ENCODE measurements around the gene HIC2.
"Not testable (repeated sequence)": the region's sequence is repeated elsewhere in the genome, so short reads cannot be mapped to it uniquely, and the experiment has no call there.

HIC2 gene

DNA sequence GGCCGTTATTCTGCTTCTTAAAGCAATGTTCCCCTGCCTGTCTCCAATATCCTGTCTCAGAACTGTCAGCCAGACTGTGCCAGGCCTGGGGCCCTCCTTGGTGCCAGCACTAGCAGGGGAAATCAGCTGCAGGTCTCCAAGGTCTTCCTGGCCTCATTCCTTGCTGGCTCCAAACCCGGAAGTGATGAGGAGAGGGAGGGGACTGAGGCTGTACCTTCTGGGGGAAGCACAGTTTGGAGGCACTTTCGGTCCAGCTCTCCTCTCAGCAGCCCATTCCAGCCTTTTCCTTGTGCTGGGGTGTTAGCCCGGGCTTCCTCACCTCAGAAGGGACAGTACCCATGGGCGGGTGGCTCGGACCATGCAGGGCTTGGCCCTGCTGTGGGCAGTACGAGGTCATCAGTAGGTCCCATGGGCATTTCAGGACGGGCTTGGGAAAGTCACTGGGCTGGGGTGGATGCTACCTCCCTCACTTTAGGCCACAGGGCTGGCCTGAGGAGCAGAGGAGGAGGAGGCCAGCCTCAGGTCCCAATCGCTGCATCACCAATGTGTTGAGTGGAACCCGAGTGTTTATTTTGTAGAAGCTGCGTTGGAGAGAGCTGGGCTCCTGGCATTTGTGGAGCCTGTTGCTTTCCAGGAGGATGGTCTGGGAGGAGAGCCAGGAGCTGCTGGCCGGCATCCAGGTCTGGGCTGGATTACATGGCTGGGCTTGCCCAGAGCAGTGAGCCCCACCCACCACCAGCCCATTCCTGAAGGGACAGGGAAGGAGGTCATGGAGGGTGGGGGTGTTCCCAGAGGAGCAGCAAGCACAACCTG is 19.0 kb downstream of the HIC2 start:
- not testable (repeated sequence) for DNase-seq

DNA sequence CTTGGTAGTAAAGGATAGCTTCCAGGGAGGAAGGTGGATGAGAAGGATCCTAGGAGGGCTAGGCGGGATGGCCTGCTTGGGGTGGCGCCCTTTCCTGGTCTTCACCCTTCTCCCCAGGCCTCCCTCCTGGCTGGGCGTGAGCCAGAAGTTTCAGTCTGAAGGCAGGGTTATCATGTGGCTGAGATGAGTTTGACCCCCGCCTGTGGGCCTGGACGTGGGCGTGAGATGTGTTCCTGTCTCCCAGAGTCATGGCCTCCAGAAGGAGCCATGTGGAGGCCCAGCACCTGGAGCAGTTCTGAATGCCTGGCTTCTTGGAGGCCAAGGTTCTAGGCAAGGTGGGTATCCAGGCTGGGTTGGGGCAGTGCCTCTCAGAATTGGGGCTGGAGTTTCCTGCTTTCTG is 20.8 kb downstream of the HIC2 start:
- DNase-seq: not testable (repeated sequence)

DNA sequence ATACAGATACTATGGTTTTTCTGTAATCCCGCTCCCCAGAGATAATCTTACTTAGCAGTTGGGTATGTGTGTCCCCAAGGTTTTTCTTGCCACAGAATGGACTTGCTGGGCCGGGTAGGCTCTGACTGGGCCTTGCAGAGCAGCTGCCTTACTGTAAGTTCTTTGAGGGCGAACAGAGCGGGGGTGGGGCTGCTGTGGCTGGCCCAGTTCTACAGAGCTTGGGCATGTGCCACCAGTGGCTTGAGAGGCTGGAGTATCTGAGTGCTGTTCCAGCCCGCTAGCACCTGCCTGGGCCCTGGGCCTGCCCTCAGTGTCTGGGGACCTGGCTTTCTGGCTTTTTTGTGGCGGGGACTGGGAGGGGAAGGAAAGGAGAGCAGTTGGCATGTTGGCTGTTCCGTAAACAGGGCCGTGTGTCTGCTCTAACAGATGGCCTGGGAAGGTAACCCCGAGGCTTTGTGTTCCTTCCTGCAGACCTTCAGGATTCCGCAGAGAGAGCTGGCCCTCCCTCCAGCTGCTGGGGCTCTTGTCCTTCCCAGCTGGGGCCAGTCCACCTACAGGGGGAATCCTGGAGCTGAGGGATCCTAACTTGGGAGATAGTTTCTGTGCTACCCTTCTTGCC is 23.0 kb downstream of the HIC2 start:
- DNase-seq: not testable (repeated sequence)

DNA sequence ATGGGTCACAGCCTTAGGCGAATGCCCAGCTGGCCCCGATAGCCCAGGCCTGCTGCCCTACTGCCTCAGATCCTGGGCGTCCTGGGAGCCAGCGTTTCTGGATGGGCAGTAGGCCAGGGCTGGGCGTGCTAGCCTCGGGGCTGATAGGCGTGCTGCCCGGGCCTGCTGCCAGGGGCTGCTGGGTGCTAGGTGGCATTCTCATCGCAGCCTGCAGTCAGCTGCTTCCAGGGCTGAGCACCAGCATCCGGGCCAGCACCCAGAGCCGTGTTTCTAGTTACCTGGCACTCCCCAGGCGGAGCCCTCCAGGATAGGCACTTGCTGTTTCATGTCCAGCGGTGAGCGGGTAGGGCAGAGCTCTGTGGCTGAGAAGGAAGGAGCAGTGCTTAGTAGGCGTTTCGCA is 23.5 kb downstream of the HIC2 start:
- DNase-seq: not testable (repeated sequence)

DNA sequence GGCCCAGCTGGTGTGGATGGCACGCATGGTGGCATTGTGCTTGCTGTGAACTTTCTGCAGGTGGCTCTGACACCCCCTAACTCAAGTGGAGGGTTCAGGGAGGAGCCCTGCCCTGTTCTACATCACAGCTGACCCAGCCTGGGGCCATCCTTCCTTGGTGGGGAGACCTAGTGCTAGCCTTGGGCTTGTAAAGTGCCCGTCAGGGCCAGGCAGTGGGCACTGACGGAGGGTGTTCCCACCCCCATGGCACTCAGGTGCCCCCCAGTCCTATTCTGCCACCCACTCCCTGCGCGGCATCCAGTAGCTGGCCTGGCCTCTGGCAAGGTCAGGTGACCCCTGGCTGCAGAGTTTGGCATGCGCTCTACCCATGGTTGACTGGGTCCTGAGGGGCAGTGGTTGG is 24.0 kb downstream of the HIC2 start:
- not testable (repeated sequence) for DNase-seq

DNA sequence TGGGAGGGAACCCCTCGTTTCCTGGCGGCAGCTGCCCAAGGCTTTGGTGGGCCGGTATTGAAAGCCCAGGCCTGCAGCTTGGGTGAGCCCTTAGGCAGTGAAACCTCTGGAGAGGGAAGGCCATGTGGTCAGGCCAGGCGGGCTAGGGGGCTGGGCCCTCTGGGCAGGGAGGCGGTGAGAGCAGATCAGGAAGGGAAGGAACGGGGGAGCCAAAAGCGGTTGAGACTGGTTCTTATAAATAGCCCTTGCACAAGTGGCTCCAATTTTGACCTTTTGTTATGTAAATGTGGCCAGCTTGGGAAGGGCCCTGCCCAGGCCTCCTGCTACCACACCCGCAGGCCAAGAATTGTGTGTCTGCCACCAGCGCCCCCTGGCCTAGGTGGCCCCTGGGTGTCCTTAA is 25.0 kb downstream of the HIC2 start:
- DNase-seq: not testable (repeated sequence)

DNA sequence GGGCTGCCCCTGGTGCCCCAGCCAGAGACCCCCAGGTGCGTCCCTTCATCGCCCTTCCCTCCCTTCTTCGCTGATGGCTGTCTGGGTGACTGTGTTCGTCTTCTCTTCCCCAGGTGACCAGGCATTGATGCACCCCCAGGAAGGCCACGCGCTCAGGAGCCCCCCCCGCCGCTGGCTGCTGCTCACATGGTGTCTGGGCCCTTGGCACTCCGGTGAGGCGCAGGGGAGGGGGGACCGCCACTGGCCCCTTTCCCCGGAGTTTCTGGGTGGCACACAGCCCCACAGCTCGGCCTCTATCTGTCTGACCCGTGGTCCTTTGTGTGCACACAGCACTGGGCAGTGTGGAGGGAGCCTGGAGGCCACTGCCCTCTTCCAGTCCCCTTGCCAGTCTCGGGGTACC is 25.5 kb downstream of the HIC2 start:
- DNase-seq: not testable (repeated sequence)

DNA sequence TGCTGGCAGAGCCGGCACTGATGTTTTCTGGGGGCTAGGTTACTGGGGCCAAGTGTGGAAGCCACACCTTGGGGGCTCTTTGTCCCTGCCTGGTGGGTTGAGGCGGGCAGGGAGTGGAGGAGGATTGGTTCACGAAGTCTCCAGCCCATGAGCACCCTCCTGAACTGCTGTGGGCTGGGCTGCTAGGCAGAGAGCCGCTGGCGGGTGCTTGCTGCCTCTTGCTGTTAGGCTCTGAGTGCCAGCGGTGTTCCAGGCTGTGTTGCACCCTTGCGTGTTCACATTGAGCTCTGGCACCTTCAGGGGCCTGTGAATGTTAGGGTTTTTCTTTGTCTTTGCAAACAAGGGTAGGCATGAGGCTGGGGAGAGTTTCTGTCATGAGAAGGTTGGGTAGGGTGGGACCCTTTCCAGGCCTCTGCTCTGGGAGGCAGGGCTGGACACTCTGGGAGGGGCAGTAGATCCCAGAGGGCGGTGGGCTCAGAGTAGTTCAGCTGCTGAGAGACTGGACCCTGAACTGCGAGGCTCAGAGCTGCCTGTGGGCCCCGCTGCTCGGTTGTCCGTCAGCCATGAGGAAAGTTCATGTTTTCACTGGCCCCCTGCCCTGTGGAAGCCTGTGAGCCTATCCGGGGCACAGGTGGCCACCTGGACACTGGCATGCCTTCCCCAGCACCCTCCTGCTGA is 26.0 kb downstream of the HIC2 start:
- DNase-seq: no peak

DNA sequence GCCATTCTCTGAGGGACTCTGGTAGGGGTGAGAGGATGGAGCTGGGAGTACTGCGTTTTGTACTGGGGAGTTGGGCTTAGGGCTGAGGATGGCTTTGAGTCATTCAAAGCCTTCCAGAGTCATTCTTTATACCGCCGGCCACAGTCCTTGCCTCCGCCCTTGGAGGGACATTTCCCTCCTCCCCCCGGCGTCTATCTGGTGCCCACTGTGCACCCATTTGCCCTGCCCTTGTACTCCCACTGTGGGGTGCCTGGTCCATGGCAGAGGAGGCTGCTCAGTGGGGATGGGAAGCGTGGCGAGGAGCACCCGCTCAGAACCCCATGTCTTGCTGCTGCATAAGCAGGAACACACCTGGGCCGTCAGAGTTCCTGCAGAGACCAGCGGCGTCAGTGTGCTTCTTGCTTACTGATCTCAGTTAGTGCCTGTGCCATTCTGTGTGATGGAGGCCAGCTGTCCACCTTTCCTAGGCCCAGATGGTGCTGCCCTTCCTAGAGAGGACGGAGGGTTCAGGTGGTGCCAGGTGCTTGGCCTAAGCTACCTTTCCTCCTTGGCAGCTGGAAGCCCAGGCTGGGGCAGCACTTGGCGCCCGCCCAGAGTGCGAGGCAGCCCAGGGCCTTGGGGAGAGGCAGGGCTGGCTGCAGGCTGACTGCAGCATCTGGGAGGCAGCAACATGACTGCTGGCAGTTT is 26.7 kb downstream of the HIC2 start:
- no peak for DNase-seq

DNA sequence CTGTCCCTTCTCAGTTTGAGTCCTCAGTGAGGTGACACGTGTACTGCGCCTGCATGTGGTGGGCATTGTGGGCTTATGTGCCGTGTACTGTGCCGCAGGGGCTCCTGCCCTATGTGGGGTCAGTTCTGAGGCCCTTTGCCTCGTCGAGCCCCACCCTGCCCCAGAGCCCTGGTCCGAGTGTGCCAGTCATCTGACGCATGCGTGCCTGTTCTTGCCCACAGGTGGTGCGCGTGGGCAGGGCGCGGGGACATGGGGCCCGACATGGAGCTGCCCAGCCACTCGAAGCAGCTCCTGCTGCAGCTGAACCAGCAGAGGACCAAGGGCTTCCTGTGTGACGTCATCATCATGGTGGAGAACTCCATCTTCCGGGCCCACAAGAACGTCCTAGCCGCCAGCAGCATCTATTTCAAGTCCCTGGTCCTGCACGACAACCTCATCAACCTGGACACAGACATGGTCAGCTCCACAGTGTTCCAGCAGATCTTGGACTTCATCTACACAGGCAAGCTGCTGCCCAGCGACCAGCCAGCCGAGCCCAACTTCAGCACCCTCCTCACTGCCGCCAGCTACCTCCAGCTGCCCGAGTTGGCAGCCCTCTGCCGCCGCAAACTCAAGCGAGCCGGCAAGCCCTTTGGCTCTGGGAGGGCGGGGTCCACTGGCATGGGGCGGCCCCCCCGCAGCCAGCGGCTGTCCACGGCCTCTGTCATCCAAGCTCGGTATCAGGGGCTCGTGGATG is 27.7 kb downstream of the HIC2 start:
- no peak for DNase-seq

DNA sequence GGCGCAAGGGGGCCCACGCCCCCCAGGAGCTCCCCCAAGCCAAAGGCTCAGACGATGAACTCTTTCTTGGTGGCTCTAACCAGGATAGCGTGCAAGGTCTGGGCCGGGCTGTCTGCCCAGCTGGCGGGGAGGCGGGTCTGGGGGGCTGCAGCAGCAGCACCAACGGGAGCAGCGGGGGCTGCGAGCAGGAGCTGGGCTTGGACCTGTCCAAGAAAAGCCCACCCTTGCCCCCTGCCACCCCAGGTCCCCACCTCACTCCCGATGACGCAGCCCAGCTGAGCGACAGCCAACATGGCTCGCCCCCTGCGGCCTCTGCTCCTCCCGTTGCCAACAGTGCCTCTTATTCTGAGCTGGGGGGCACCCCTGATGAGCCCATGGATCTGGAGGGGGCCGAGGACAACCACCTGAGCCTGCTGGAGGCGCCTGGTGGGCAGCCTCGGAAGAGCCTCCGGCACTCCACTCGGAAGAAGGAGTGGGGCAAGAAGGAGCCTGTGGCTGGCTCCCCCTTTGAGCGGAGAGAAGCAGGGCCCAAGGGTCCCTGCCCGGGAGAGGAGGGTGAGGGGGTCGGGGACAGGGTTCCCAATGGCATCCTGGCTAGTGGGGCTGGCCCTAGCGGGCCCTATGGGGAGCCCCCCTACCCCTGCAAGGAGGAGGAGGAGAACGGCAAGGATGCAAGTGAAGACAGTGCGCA is 28.4 kb downstream of the HIC2 start:
- no peak for DNase-seq

DNA sequence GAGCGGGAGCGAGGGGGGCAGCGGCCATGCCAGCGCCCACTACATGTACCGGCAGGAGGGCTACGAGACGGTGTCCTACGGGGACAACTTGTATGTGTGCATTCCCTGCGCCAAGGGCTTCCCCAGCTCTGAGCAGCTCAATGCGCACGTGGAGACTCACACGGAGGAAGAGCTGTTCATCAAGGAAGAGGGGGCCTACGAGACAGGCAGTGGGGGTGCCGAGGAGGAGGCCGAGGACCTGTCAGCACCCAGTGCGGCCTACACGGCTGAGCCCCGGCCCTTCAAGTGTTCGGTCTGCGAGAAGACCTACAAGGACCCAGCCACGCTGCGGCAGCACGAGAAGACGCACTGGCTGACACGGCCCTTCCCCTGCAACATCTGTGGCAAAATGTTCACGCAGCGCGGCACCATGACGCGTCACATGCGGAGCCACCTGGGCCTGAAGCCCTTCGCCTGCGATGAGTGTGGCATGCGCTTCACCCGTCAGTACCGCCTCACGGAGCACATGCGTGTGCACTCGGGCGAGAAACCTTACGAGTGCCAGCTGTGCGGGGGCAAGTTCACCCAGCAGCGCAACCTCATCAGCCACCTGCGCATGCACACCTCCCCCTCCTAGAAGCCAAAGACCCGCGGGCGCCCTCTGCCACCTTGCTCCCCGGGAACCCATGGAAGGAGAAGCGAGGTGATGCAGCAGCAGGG is 29.1 kb downstream of the HIC2 start:
- no peak for DNase-seq

DNA sequence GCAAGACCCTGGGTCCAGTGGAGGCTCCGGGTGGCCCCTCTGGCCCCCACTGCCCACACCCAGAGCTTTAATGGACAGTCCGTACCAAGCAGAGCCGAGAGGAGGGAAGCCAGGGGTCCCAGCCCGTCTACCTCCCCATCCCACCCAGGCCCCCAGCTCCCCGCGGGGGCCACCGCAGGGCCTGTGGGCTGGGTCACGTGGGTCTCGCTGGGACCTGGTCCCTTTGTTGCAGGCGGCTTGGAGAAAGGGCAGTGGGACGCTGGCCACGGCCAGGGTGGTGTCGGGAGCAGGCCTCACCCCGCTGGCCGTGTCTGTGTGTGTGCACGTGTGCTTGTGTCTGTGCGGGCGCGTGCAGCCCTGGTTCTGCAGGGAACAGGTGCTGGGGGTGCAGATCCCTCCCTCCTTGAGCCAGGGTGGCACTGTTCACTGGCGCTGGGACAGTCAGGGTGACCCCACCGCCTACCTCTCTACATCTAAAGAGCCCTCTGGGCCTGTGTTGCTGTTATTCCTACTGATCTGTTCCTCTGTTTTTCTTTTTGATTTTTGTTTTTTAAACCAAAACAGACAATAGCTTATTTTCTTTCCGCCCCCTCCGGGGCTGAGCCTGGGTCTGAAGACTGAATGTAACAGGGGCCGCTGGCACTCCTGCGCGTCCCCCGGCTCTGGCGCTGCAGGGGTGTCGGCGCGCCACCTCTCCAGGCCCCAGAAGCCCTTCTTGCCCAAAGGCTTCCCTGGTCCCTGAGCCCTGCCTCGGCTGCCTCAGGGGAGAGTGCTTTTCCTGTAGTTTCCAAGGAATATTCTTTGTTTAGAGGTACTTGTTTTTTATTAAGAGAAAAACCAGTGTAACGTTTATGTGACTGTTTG is 29.9 kb downstream of the HIC2 start:
- DNase-seq: no peak

DNA sequence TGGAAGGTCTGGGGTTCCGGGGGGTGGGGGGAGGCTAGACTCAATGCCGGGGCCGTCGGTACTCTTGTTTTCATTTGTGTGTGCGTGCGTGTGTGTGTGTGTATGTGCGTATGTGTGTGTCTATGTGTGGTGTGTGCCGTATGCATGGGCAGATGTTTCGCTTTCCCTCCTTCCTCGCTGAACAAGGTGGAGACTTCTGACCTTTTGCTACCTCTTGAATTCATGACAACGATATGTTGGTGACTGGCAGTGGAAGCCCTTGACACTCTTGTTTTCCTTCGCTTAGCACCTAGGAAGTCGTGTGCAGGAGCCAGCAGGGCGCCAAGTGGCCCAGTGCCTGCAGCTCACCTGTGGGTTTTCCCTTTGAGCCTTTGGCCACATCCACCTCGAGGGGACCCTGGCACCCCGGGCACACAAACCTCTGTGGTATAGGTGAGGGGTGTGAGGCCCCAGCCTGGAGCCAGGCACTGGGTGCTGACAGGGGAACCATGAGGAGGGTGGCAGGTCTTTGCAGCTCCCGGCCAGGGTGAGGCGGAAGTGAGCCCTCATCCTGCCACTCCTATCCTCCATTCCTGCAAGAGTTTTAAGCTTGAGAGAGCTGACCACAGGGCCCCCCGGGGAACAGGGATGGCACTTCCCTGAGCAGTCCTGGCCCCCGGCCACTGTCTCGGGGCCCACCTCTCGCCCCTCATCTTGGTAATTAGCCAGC is 30.7 kb downstream of the HIC2 start:
- no peak for DNase-seq

DNA sequence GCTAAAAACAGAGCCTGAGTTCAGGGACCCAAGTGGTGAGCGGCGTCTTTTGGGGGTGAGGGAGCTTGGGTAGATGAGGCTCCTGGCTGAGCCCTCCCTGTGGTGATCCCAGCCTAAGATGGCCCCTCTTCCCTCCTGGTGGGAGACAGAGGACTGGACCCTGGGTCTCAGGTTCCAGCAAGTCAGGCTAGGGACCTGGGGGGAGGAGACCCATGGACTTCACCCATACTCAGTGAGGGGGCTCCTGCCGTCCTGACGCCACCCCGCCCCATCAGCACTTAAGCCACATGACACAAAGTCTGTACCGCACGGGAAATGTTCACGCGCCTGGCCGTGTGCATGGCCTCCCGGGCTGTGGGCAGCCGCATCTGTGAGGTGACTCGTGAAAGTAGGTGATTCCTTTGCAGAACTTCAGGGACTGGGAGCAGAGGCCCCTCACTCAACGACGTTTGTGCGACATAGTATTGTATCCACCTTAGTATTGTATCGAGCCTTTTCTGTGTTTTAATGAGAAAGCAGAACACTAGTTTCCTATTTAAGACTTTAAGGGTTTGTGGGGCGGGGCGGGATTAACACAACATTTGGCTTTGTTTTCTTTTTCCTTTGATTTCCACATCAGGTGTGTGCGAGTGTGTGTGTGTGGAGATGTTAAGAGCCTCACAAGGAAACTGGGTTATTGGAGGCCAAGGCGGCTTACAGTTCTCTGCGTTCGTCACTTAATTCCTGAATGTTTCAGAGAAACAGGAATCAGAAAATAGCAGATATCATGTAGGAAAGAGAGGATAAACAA is 31.7 kb downstream of the HIC2 start:
- DNase-seq: no peak

DNA sequence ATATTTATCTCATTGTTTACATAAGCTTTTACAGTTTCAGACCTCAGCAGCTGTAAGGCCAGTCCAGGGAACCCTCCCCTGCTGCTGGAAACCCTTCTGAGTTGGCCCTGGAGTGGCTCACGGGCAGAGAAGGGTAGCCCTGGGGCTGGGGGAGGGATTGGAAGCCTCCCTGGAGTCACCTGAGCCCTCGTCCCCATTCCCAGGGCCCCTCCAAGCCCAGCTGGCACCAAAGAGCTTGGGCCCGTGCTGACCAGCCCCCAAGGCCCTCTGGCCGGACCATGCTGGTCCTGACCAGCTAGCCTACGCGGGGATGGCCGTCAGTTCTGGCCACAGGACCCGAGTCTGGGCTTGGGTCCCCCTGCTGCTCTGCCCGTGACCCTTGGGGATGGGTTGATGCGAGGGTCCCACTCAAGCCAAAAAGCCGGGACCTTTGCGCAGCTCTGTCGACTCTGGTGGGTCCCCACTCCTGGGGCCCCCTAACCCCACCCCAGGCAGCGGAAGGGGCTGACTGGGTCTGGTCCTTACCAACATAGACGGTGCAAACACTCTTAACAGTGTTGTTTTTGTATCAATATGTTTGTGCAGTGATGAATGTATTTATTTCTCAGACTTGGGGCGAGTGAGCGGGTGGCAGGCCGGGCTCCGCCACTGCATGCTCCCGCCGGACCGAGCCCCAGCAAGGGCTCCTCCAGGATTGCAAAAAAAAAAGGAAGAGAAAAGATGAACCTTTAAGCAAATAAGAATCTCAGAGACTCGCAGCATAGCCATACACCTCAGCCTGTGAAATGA is 32.6 kb downstream of the HIC2 start:
- no peak for DNase-seq

DNA sequence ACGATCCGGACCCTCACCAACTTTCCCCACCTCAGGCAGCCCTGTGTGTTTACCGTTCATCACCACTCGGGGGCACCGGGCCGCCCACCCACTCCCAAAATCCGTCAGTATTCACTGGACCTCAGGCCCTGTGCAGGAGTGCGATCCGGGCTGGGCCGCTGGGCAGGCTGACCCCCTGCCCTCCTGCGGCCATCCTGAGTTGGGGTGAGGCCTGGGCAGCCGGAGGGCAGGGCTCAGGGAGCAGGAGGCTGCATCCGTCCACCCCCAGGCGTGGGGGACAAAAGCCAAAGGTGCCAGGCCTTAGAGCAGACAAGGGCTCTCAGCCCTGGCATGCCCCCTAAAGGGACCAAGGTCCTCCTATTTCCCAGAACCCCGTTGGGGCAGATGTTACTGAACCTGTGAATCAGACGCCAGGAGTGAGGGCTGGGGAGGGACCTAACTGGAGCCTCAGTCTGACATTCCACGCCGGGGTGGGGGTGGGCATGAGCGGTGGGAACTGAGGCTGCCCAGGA is 33.2 kb downstream of the HIC2 start:
- DNase-seq: no peak

DNA sequence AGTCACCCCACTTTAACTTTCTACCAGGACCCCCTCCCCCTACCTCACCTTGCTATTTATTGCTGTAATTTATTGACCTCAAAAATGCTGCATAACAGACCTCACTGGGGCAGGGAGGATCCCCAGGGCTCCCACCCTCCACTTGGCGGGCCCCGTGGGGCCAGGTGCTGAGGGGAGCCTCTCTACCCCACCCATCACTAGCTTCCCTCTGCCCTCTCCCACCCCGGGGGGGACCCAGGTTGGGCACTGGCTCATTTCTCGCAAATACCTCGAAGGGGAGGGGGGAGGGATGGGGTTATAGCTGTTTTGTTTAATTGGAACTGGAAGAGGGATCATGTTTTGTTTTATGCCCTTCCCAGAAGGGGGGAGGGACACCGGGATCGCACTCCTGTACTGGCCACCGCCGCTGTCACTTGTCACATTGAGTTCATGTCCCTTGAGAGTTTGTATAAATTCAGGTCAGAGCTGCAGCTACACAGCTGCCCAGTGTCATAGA is 33.7 kb downstream of the HIC2 start:
- DNase-seq: no peak
